ENCODE data around the gene PLEKHG1.

The PLEKHG1 gene

GRCh38 chr6:150641398-150642139 lies 41.9 kb downstream of the PLEKHG1 start:
- no peak for DNase-seq

GRCh38 chr6:150646228-150646627 lies 46.5 kb downstream of the PLEKHG1 start:
- DNase-seq, result no peak

GRCh38 chr6:150647051-150647450 lies 47.4 kb downstream of the PLEKHG1 start:
- DNase-seq, result no peak

All from NCI-H446 (cell line).